ENCODE measurements around the gene SLK.

SLK gene

DNA sequence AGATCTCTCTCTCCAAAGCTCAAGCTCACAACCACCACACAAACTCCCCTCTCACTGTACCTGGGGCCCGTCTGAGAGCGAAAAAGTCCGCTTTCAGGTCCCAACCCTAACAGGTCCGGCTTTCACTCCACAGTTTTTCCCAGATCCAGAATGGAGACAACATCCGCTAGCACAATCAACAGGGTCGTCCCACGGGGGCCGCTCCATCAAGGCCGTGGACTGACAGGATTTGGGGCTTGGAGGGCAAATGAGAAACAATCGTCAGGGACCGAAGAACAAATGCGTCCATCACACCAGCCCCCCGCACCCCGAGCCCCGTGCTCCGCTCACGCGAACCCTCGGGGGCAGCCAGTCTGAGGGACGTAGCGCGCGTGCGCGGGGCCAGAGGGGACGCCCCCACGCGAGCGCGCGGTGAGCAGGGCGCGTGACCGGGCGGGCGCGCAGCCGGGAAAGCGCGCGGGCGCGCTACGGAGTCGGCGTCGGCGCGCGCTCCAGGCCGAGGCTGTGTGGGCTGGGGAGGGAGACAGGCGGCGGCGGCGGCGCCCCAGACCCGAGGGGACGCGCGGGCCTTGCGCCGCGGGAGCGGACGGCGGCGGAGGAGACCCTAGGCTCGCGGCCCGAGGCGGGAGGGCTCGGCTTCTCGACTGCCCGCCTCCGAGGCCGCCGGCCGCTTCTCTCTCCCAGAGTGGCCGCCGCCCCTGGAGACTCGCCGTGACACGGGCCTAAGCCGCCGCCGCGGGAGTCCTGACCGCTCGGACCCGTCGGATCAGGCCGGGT is at the start of gene SLK:
Gene SLK (plus strand): TSS at position 470 of the 777 bp plus-strand sequence. CDS start 606 bp downstream, outside the sequence.
- TF ChIP-seq, protein P1, sequence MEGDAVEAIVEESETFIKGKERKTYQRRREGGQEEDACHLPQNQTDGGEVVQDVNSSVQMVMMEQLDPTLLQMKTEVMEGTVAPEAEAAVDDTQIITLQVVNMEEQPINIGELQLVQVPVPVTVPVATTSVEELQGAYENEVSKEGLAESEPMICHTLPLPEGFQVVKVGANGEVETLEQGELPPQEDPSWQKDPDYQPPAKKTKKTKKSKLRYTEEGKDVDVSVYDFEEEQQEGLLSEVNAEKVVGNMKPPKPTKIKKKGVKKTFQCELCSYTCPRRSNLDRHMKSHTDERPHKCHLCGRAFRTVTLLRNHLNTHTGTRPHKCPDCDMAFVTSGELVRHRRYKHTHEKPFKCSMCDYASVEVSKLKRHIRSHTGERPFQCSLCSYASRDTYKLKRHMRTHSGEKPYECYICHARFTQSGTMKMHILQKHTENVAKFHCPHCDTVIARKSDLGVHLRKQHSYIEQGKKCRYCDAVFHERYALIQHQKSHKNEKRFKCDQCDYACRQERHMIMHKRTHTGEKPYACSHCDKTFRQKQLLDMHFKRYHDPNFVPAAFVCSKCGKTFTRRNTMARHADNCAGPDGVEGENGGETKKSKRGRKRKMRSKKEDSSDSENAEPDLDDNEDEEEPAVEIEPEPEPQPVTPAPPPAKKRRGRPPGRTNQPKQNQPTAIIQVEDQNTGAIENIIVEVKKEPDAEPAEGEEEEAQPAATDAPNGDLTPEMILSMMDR (IDR thresholded peaks at IDR 0.05): no peak

DNA sequence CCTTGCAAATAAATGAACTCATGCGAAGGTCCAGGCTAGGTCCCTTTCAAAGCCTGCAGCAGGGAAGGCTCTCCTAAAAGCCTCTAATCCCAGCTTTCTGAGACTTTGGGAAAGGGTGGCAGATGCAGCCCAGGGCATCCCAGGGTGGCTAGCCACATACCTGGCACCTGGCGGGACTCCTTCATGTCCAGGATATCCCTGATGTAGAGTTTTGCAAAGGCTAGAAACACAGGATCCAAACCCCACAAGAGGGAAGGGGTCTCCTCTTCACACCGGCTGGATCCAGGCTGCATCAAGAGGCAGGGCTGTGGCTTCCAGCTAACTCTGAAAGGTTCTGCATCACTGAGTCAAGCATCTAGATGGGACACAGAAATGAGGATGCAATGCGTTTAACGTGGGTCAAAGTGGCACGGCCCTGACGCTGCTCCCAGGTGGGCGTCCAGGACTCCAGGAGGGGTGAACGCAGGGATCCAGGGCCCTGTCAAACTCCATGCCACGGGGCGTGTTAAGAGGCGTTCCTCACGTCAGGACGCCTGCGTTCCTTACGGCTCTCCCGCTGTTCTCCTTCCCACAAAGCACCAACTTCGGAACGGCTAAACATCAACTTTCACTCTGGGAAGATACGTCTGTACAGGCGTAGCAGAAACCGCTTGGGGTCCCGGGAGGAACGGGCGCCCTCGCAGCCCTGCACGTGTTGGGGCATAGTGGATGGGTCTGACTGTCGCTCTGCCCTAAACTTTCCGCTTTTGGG is 49.5 kb upstream of the SLK start:
- TF ChIP-seq, protein P1 (IDR thresholded peaks at IDR 0.05): no peak

DNA sequence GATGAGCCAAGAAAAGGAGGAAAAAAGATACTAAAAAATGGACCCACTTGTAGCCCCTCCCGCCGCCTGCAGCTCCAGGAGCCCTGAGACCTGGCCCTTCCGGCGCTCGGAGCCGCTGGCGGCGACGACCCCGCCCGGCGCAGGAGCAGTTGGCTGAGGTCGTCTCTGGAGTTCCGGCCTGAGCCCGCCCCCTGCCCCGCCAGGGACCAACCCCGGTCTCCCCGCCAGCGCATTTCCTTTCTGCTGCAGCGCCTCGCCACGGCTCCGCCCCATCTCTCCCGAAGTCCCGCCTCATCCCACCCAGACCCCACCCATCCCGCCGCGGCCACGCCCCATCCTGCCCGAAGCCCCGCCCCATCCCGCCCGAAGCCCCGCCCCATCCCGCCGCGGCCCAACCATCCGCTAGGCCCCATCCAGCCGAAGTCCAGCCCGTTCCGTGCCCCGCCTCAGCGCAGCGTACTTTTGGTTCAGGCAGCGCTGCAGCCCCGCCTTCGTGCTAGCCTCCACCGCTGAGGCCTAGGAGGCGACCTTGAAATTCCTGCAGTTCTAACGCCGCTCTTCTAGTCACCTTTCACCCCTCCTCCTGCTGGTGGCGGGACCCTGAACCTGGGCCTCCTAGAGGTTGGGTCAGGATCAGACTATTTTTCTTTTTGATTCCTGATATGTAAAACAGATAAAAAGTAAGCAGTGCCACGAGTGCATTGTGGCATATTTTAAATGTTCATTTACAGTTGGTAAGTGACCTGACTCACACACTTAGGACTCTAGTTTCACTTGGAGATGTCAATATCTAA is 48.7 kb upstream of the SLK start, which contains the start of gene STN1:
Gene STN1 (minus strand): TSS at position 132 of the 794 bp plus-strand sequence. CDS start 590 bp downstream, outside the sequence.
- TF ChIP-seq, protein P1 (IDR thresholded peaks at IDR 0.05): no peak

DNA sequence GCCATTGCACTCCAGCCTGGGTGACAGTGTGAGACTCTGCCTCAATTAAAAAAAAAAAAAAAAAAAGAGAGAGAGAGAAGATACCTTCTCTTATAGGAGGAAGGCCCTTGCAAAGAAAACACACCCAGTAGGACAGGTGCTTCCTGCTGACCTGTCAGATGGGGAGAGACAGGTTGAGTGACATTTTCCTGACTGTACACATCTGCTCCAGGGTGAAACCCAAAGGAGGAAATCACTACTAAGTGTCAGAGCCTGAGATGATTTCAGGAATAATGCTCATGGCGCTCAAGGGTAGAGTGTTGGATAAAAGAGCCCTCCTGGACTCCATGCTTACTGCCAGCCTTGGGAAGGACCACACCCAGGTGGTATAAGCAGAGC is 47.3 kb upstream of the SLK start:
- TF ChIP-seq, protein P1 (IDR thresholded peaks at IDR 0.05): no peak

DNA sequence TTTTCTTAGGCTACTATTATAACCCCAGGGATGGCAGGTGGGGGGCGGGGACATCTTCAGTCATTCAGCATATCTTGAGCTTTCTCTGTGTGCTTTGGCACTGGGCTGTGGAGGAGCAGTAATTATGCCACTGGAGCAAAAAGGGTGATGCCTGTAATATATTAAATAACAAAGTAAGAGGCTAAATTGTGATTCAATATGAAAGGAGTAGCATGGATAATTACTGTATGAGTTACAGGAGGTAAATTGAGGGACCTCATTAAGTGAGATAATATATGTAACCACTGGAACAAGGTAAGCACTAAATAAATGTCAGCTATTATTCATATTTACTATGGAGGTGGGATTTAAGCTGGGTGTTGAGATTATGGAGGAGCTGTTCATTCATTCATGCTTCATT is 45.7 kb upstream of the SLK start:
- TF ChIP-seq, protein P1 (IDR thresholded peaks at IDR 0.05): no peak

DNA sequence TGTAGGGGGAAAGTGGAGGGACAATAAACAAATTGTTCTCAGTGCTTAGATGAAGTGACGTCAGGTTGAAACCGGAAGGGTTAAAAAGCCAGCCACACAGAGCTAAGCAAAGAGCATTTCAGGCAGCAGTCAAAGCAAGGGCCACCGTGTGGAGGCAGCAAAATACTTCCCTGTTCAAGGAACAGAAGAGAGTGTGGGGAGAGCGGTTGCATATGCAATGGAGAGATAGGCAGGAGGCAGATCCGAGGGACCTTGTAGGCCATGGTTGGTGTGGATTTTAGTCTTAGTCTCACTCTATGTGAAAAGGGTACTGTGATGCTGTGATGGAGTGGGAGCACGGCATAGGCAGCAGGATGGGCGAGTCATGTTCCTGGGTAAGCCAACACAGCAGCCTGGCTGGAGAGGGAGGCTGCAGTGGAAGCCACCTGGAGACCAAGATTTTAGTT is 45.2 kb upstream of the SLK start:
- TF ChIP-seq, protein P1 (IDR thresholded peaks at IDR 0.05): no peak

DNA sequence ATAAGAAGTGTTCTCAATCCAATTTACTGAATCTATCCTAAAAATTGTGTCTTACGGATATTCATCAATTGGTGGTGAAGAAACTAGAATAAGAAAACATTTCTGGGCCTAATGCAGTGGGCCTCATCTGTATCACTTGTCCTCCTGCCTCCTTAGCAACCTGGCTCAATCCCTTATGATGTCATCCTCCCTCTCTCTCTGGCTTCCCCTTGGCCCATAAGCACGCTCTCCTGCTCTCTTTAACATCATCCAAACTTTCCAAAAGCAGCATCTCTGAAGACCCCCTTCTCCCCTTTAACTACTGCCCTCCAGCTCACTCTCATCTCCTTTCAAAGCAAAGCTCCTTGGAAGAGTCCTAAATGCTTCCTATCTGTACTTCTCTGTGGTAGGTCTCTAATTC is 44.3 kb upstream of the SLK start:
- TF ChIP-seq, protein P1 (IDR thresholded peaks at IDR 0.05): no peak
